NCI-H2196 (cell line): ENCODE data around the gene FOLR3.
"Not testable (repeated sequence)": the region's sequence is repeated elsewhere in the genome, so short reads cannot be mapped to it uniquely, and the experiment has no call there.

Experiments used
- DNase-seq: peaks from one replicate; lab custom pipeline; 2025; ENCODE audit not compliant: unreplicated experiment; lab: John Stamatoyannopoulos, UW

Gene FOLR3

GRCh38 chr11:72162891-72163492, 27.5 kb downstream of the FOLR3 start:
- DNase-seq: no peak

- DNase-seq: not testable (repeated sequence)
These were observed 28.7 kb downstream of the FOLR3 start for GRCh38 chr11:72164187-72164586.

DNA sequence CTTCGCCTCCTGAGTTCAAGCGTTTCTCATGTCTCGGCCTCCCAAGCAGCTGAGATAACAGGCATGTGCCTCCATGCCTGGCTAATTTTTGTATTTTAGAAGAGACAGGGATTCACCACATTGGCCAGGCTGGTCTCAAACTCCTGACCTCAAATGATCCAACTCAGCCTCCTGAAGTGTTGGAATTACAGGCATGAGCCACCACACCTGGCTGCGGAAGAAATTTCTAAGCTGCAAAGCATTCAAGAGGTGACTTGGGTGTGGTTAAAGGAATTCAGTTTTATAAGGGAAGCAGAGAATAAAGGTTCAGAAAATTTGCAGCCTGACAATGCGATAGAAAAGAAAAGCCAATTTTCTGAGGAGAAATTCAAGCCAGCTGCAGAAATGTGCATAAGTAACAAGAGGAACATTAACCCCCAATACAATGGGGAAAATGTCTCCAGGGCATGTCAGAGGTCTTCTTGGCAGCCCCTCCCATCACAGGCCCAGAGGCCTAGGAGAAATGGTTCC, 33.6 kb downstream of the FOLR3 start:
- DNase-seq: not testable (repeated sequence)

- DNase-seq: not testable (repeated sequence)
These were observed 34.2 kb downstream of the FOLR3 start for GRCh38 chr11:72169754-72170153.

- DNase-seq: not testable (repeated sequence)
These were observed 36.5 kb downstream of the FOLR3 start for GRCh38 chr11:72172043-72172442.

DNA sequence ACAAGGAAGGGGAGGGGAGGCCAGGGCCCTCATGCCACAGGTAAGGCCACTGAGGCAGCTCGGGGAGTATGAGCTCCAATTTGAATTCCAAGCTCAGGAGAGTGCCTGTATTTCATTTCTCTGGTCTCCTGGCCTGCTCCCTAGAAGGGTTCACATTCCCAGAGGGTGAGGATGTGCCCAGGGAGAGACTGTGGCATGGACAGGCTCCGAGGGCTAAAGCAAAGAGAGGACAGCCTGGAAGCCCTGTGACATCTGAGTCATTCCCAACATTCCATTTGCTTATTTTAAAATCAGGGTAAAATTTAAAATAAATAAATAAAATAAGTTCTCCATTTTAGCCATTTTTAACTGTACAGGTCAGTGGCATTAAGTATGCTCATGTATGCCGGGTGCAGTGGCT, 37.8 kb downstream of the FOLR3 start:
- DNase-seq: no peak

GRCh38 chr11:72174302-72175070, 39.0 kb downstream of the FOLR3 start:
- no peak for DNase-seq

GRCh38 chr11:72177656-72178055, 42.1 kb downstream of the FOLR3 start:
- no peak for DNase-seq

GRCh38 chr11:72179049-72179803, 43.7 kb downstream of the FOLR3 start:
- no peak for DNase-seq

- no peak for DNase-seq
These were observed 44.4 kb downstream of the FOLR3 start for GRCh38 chr11:72179804-72180396.

DNA sequence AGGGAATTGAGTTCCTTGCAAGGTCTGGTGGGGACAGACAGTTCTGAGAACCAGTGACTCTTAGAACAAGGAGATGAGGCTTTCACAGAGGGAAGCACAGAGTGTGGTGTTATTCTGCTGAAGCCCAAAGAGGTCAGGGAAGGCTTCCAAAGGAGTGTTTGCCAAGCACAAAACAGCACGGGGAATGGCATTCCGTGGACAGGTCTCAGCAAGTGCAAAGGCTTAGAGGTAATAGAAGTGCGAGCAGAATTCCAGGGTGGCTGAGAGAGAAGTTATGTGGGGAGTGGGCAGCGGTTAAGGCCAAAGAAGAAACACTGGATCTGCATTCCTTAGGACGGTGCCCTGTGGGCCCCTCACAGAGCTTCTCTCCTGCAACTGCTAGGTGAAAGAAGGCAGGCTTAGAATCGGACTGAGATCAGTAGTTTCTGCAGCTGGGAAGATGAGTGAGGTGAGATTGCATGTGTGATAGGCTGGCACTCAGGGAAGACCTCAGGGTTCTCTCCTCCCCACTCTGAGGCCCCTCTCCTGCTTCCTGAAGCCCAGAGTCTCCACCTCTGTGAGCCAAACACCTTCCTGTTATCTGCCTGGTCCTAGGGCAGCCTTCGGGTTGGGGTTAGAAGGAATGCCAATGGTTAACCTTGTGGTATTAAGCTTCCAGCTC, 45.5 kb downstream of the FOLR3 start:
- DNase-seq: not testable (repeated sequence)

DNA sequence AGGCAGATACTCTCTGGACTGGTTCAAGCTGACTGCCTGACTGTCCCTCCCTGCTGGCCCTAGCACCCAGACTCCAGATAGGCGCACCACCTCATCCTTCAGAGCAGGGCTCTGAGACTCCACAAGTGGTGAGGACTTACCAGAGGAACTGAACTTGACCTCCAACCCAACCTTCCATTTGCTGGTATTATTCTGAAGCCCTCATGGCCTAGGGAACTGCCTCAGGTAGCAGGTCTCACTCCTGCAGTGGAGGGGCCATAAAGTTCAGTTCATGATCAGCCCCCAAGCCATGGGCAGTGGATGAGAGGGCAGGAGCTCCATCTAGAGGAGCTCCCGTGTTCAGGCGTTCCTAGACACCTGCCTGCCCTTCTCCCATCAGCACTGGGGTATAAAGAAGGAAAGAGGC, 46.0 kb downstream of the FOLR3 start:
- DNase-seq: not testable (repeated sequence)

- DNase-seq: no peak
These were observed 52.7 kb downstream of the FOLR3 start for GRCh38 chr11:72188267-72188666.
